ENCODE data around the gene MAP7D3.
A peak's percentile ranks its signal among the peaks of the same experiment; 100 is the strongest.
"Not testable (repeated sequence)": the region's sequence is repeated elsewhere in the genome, so short reads cannot be mapped to it uniquely, and the experiment has no call there.

MAP7D3 gene

GRCh38 chrX:136250191-136251040 lies 784 bp downstream of the MAP7D3 start:
- peak; percentile 49 to 54 for DNase-seq

- no peak for DNase-seq
These were observed 5.0 kb downstream of the MAP7D3 start for GRCh38 chrX:136246201-136246600.

GRCh38 chrX:136237849-136238248 lies 13.4 kb downstream of the MAP7D3 start:
- DNase-seq: not testable (repeated sequence)

- DNase-seq: no peak
These were observed 14.1 kb downstream of the MAP7D3 start for GRCh38 chrX:136237074-136237473.

- DNase-seq: no peak
These were observed 22.4 kb downstream of the MAP7D3 start for GRCh38 chrX:136228839-136229207.

- DNase-seq: no peak
These were observed 23.0 kb downstream of the MAP7D3 start for GRCh38 chrX:136227948-136228838.

GRCh38 chrX:136227074-136227473 lies 24.1 kb downstream of the MAP7D3 start:
- no peak for DNase-seq

GRCh38 chrX:136221851-136222513 lies 29.2 kb downstream of the MAP7D3 start:
- no peak for DNase-seq

GRCh38 chrX:136220951-136221350 lies 30.2 kb downstream of the MAP7D3 start:
- DNase-seq: no peak

- no peak for DNase-seq
These were observed 30.7 kb downstream of the MAP7D3 start for GRCh38 chrX:136220540-136220939.

GRCh38 chrX:136219893-136220292 lies 31.3 kb downstream of the MAP7D3 start:
- no peak for DNase-seq

GRCh38 chrX:136215559-136215958 lies 35.6 kb downstream of the MAP7D3 start:
- no peak for DNase-seq

- DNase-seq: no peak
These were observed 36.6 kb downstream of the MAP7D3 start for GRCh38 chrX:136214551-136214950.

- no peak for DNase-seq
These were observed 38.6 kb downstream of the MAP7D3 start for GRCh38 chrX:136212557-136213111.

- no peak for DNase-seq
These were observed 39.2 kb downstream of the MAP7D3 start for GRCh38 chrX:136211766-136212556.

- no peak for DNase-seq
These were observed 40.4 kb downstream of the MAP7D3 start for GRCh38 chrX:136210806-136211205.

GRCh38 chrX:136210243-136210642 lies 41.0 kb downstream of the MAP7D3 start:
- no peak for DNase-seq

GRCh38 chrX:136209751-136210150 lies 41.4 kb downstream of the MAP7D3 start:
- DNase-seq: no peak

- peak; percentile 9 to 24 for DNase-seq
These were observed 42.0 kb downstream of the MAP7D3 start for GRCh38 chrX:136209016-136209738.

- DNase-seq: no peak
These were observed 43.7 kb downstream of the MAP7D3 start for GRCh38 chrX:136207546-136207945.

- no peak for DNase-seq
These were observed 44.3 kb downstream of the MAP7D3 start for GRCh38 chrX:136206916-136207315.

Measured in stimulated activated CD4-positive, alpha-beta T cell treated with anti-CD3 and anti-CD28 coated beads, Interleukin-2, amount 100 ng/mL, for 24 hours (primary cell).